ENCODE results near the gene CLSTN2.

Gene CLSTN2

GRCh38 chr3:140055092-140055791 lies 120.3 kb downstream of the CLSTN2 start:
- no peak for DNase-seq

- DNase-seq = no peak
Measured at GRCh38 chr3:140056047-140056446, 121.1 kb downstream of the CLSTN2 start.

GRCh38 chr3:140061211-140061610 lies 126.2 kb downstream of the CLSTN2 start:
- DNase-seq = no peak

GRCh38 chr3:140062461-140062860 lies 127.5 kb downstream of the CLSTN2 start:
- no peak for DNase-seq

DNA sequence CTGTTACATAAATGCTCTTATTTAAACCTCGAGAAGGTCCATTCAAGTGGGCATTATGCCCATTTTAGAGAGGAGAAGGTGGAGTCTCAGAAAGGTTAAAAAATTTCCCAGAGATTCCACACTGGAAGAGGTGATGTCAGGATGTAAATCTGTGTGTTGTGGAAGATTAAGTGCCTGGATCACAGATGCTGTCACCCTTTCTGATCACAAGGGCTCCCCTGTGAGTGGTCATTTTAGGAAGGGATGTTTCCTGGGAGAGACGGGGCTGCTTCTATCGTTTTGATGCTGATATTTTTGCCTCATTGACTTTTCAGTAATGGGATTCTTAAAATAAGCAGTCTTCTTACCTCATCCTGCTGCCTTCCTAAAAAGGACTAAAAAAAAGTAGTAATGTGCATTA lies 132.5 kb downstream of the CLSTN2 start:
- DNase-seq = no peak

DNA sequence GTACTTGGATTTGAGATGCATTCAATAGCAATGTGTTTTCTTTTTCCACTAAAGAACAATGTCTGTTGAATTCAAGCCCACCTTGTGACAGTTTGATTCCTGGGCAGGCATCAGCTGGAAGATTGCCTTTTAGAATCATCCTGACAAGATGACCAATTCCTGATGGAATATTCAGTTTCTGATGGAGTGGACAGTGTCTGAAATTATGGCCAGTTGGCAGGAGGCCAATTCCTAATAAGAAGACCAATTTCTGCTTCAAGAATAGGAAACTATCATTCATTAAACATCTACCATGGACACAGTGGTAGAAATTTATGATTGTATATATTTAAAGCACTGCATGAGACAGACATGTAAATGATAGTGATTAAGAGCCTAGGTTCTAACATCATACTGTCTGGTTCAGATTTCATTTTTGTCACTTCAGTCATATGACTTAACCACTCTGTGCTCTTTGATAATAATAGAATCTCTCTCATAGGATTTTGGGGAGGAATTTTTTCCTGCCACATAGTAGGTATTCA lies 133.6 kb downstream of the CLSTN2 start:
- no peak for DNase-seq

- DNase-seq = no peak
Measured at GRCh38 chr3:140073278-140074045, 138.5 kb downstream of the CLSTN2 start.

DNA sequence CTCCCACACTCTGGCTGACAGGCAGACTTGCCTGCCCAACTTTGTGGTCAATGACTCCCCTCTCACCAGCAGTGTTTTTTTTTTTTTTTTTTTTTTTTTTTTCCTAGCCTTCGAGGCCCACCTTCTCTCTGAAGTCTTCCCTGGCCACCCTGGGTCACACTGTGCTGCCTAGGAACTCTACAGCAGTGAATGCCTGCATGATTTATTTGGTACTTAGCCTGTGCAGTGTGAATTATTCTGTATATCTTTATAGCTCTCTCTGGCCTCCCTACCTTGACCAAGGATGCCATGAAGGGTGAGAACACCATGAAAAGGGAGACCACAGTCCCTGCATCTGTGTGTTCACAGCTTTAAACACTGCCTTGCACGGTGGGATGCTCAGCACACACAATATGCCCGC lies 141.6 kb downstream of the CLSTN2 start:
- DNase-seq = no peak

DNA sequence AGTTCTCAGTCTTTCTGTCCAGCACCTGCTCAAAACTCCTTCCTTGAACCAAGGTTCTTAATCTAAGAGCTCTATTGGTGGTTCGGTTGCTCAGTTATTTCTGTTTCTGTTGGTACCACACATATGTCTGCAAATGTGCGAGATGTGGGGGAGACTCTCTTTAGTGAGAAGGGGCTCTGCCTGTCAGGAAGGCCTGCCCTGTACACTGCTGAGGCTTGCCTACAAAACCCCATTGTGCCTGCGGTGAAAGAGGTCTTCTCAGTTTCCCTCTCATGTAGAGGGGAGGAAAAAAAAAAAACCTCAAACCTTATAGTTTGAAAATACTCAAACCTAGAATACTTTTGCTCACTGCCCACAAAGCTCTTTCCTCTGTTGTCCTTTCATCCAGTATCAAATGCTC lies 142.4 kb downstream of the CLSTN2 start:
- DNase-seq = no peak

GRCh38 chr3:140078343-140078742 lies 143.4 kb downstream of the CLSTN2 start:
- DNase-seq = no peak

DNA sequence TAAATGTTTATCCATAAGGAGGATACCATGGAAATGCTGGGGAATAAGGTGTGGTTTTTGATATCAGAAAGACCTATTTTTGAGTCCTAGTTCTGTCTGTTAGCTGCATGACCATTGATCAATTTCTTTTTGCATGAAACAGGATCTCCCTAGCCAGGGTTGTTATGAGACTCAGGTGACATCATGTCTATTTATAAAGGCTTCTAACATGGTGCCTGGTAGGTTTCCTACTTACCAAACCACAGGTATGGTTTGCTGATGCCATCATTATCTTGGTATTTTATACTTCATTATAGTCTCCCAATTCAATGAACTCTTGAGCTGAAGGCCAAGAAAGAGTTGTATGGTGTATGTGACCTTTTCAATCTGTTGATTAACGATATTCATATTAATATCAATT lies 144.0 kb downstream of the CLSTN2 start:
- DNase-seq = no peak

GRCh38 chr3:140081887-140082286 lies 146.9 kb downstream of the CLSTN2 start:
- DNase-seq = no peak

- DNase-seq = no peak
Measured at GRCh38 chr3:140085001-140085400, 150.0 kb downstream of the CLSTN2 start.

- no peak for DNase-seq
Measured at GRCh38 chr3:140086642-140087041, 151.7 kb downstream of the CLSTN2 start.

DNA sequence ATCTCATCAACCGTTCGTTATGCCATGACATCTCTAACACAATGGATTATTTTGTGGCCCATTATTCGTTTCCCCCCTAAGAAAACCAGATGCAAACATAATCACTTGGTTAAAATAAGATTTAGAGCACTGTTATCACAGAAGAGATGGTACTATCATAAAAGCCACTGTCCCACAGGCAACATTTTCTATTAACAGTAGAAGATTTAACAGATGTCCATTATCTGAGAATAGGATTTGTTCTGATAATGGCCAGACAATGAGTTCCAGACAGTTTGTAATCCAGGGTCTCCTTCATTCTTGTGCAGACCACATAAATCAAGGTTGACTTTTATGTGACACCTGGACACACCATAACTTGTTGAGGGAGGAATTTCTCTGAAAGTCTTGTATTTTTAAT lies 153.1 kb downstream of the CLSTN2 start:
- DNase-seq = no peak

DNA sequence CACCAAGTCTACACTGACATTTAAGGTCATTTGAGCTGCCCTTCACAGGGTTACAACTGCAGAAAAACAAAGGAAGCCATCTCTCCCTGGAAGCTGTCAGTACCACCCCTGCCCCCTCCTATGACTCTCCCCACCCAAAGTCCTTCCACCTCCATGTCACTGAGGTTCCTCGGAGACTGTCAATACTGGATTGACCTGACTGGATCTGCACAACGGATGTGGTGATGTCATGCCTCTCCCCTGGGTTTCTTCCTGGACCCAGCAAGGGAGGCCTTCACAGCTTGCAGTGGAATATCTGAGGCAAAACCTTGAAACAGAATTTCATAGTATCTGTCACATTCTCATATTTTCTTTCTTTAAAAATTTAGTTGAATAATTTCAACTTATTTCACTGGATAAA lies 153.5 kb downstream of the CLSTN2 start:
- DNase-seq = no peak

GRCh38 chr3:140089403-140090072 lies 154.6 kb downstream of the CLSTN2 start:
- DNase-seq = no peak

DNA sequence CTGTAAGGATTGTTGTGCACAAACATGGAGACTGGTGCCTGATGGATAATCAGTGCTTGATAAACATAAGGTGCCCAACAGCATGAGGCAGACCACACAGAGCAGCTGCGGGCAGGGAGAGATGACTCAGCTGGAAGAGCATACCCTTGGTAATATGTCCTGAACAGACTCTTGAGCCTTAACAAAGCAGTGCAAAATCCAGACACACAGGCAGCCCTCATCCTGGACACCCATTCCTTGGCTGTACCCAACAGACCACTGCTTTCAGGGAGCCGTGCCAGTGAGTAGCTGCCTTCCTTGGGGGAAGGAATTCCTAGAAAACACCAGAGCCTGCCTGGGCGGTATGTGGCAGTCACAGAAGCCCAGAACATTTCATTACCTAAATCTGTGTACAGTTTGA lies 156.2 kb downstream of the CLSTN2 start:
- no peak for DNase-seq

DNA sequence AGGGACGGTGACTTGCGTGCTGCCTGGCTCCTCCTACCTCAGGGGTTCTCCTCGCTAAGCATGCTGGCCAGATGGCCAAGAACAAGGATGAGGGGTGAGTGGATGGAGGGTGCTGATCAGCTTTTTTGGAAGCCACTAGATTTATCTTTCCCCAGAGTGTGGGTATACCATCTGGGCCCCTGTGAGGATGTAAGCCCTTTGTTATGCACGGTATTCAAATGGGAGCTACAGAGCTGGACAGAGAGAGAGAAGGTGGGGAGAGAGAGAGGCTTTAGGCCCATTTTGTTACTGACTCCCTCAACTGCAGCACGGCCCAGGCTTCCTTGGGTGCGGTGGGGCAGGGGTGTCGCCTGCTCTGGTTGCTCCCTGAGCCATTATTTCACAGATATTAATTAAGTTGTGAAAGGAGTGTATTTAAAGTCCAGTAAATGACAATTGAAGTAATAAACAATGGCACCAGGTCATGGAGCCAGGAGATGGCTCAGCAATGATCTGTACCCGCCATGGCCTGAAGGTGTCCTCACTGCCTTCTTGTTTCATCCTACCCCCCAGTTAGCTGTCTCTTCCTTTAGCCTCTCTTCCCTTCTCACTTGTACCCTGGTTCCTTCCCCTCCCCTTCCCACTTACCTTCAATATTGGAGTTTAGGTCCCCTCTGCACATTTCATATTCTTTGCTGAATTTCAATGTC lies 158.0 kb downstream of the CLSTN2 start:
- no peak for DNase-seq

- DNase-seq = no peak
Measured at GRCh38 chr3:140093742-140094141, 158.8 kb downstream of the CLSTN2 start.

GRCh38 chr3:140094487-140094886 lies 159.5 kb downstream of the CLSTN2 start:
- DNase-seq = no peak

DNA sequence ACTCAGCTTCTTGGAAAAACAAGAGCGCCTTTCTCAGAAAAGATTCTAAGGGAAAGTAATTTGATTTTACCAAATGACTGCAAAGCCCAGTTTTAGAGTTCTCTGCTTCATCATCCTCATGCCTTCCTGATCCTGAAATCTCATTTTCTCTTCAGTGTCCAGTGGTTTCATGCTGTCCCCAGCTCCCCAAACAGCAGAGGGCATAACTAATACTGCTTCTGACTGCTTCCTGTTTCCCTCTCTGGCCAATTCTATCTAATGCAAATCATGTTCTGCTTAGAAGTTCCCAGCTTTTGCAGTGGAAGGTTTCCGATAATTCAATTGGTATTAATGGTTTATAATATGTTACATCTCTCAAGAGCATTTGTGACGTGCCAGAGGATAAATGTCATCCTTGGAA lies 161.1 kb downstream of the CLSTN2 start:
- no peak for DNase-seq

All from activated CD4-positive, alpha-beta T cell treated with anti-CD3 and anti-CD28 coated beads, Interleukin-2, amount 50 U/mL, for 1 hour (primary cell).